HG02798 (cell line): ENCODE data around the gene LHFPL2.

Experiments
- ATAC-seq: cut with Tn5 transposase; IDR thresholded peaks from one replicate; pipeline ENCODE4 v1.9.1; 2021; ENCODE audit warnings: mild to moderate bottlenecking; ENCODE audit not compliant: unreplicated experiment, poor library complexity

The LHFPL2 gene

GRCh38 chr5:78534148-78534904 lies 114.2 kb downstream of the LHFPL2 start:
- ATAC-seq = no peak

- no peak for ATAC-seq
Observed at GRCh38 chr5:78533356-78533755, 115.2 kb downstream of the LHFPL2 start.

GRCh38 chr5:78530342-78531096 lies 118.1 kb downstream of the LHFPL2 start:
- ATAC-seq = peak; percentile 48

- ATAC-seq = no peak
Observed at GRCh38 chr5:78527925-78528324, 120.6 kb downstream of the LHFPL2 start.

GRCh38 chr5:78527054-78527859 lies 121.3 kb downstream of the LHFPL2 start:
- no peak for ATAC-seq

GRCh38 chr5:78526049-78526525 lies 122.5 kb downstream of the LHFPL2 start:
- no peak for ATAC-seq

GRCh38 chr5:78523314-78524193 lies 125.0 kb downstream of the LHFPL2 start:
- ATAC-seq = no peak

- no peak for ATAC-seq
Observed at GRCh38 chr5:78522476-78523260, 125.9 kb downstream of the LHFPL2 start.

GRCh38 chr5:78521455-78521854 lies 127.1 kb downstream of the LHFPL2 start:
- no peak for ATAC-seq

- peak; percentile 56 for ATAC-seq
Observed at GRCh38 chr5:78519198-78519941, 129.2 kb downstream of the LHFPL2 start.

- no peak for ATAC-seq
Observed at GRCh38 chr5:78518365-78519197, 130.0 kb downstream of the LHFPL2 start.

GRCh38 chr5:78515670-78516069 lies 132.9 kb downstream of the LHFPL2 start:
- ATAC-seq = no peak

GRCh38 chr5:78514427-78515330 lies 133.9 kb downstream of the LHFPL2 start:
- no peak for ATAC-seq

- ATAC-seq = no peak
Observed at GRCh38 chr5:78513441-78513840, 135.1 kb downstream of the LHFPL2 start.

- no peak for ATAC-seq
Observed at GRCh38 chr5:78512435-78512834, 136.1 kb downstream of the LHFPL2 start.

- no peak for ATAC-seq
Observed at GRCh38 chr5:78511121-78511906, 137.3 kb downstream of the LHFPL2 start.
